Measurements from ENCODE around the gene KCNJ6.

DNA sequence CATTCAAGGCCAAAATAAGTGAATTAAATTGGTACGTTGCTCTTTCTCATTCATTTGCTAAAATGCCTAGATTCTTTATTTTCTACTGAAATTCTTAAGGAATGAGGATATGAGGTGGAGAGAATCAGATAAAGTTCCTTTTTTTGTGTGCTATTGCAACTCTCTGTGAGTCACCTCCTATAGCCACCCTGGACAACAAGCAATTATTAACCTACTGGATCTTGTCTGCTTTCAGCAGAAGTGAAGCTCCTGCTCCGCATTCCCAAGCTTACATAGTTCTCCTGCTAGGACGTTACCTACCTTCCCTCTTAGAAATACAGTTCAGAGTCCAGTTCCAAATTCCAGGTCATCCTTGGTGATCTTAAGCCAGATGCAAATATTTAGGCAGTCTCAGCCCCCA is 4.8 kb upstream of the KCNJ6 start:
- no peak for TF ChIP-seq POLR2A (IDR thresholded peaks at IDR 0.05)
- TF ChIP-seq, protein P1, sequence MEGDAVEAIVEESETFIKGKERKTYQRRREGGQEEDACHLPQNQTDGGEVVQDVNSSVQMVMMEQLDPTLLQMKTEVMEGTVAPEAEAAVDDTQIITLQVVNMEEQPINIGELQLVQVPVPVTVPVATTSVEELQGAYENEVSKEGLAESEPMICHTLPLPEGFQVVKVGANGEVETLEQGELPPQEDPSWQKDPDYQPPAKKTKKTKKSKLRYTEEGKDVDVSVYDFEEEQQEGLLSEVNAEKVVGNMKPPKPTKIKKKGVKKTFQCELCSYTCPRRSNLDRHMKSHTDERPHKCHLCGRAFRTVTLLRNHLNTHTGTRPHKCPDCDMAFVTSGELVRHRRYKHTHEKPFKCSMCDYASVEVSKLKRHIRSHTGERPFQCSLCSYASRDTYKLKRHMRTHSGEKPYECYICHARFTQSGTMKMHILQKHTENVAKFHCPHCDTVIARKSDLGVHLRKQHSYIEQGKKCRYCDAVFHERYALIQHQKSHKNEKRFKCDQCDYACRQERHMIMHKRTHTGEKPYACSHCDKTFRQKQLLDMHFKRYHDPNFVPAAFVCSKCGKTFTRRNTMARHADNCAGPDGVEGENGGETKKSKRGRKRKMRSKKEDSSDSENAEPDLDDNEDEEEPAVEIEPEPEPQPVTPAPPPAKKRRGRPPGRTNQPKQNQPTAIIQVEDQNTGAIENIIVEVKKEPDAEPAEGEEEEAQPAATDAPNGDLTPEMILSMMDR (IDR thresholded peaks at IDR 0.05): no peak

Data from testis (tissue), 2 donors.